ENCODE results near the gene GABRR3.

- TF ChIP-seq, protein P1, sequence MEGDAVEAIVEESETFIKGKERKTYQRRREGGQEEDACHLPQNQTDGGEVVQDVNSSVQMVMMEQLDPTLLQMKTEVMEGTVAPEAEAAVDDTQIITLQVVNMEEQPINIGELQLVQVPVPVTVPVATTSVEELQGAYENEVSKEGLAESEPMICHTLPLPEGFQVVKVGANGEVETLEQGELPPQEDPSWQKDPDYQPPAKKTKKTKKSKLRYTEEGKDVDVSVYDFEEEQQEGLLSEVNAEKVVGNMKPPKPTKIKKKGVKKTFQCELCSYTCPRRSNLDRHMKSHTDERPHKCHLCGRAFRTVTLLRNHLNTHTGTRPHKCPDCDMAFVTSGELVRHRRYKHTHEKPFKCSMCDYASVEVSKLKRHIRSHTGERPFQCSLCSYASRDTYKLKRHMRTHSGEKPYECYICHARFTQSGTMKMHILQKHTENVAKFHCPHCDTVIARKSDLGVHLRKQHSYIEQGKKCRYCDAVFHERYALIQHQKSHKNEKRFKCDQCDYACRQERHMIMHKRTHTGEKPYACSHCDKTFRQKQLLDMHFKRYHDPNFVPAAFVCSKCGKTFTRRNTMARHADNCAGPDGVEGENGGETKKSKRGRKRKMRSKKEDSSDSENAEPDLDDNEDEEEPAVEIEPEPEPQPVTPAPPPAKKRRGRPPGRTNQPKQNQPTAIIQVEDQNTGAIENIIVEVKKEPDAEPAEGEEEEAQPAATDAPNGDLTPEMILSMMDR (optimal IDR thresholded peaks at IDR 0.05 in 1 of 3, IDR thresholded peaks at IDR 0.05 in 1 of 3, conservative IDR thresholded peaks at IDR 0.05 in 1 of 3; ENCODE audit: extremely low read depth in 1 of 3, insufficient read depth in 2 of 3, low read length in 3 of 3): peak; percentile 66 to 72 (median 68)
- TF ChIP-seq EZH2 (IDR thresholded peaks at IDR 0.05; ENCODE audit: low read length): no peak
These were observed 4.4 kb upstream of the GABRR3 start for GRCh38 chr3:98039322-98040024.
